GM23338 (cell line): Measurements from ENCODE around the gene MSMB. TPM values are rescaled to one million over a fixed set of nuclear protein-coding genes. Genes with fewer than 3 reads are reported as not detected.

Experiments
- ATAC-seq: fragments of 200-7000 bp; cut with Tn5 transposase; 3 replicates; pipeline ENCODE4 v1.9.1; 2020
- DNase-seq: peaks from one replicate; pipeline ENCODE4 v3.0.0-alpha.2; 2015; ENCODE audit warnings: low spot score
- H2AFZ ChIP-seq: fragments of 200-600 bp; sonication (generic); 2 replicates; pipeline ENCODE4 v1.8.0; 2016; ENCODE audit warnings: antibody characterized with exemption, mild to moderate bottlenecking, moderate library complexity
- H3F3A ChIP-seq: fragments of 200-600 bp; sonication (generic); replicated peaks from 2 replicates; pipeline ENCODE4 v1.8.0; 2017; ENCODE audit warnings: antibody characterized with exemption, mixed run types, low read depth
- H3K27ac ChIP-seq: fragments of 200-600 bp; sonication (generic); 2 replicates; pipeline ENCODE4 v1.6.1; 2016; ENCODE audit warnings: low read depth
- H3K27me3 ChIP-seq: fragments of 200-600 bp; sonication (generic); 2 replicates; pipeline ENCODE4 v1.8.0; 2016; ENCODE audit warnings: mild to moderate bottlenecking, mixed run types, moderate library complexity; ENCODE audit not compliant: insufficient read depth
- H3K36me3 ChIP-seq: fragments of 200-600 bp; sonication (generic); 2 replicates; pipeline ENCODE4 v1.8.0; 2016; ENCODE audit warnings: mild to moderate bottlenecking; ENCODE audit not compliant: insufficient read depth
- H3K4me1 ChIP-seq: fragments of 200-600 bp; sonication (generic); 2 replicates; pipeline ENCODE4 v1.8.0; 2016; ENCODE audit warnings: mild to moderate bottlenecking, moderate library complexity; ENCODE audit not compliant: insufficient read depth
- H3K4me2 ChIP-seq: fragments of 200-600 bp; sonication (generic); 2 replicates; pipeline ENCODE4 v1.7.1; 2017; ENCODE audit warnings: mixed run types
- H3K4me3 ChIP-seq: fragments of 200-600 bp; sonication (generic); 2 replicates; pipeline ENCODE4 v1.6.1; 2016; ENCODE audit warnings: mixed run types
- H3K79me2 ChIP-seq: fragments of 200-600 bp; sonication (generic); replicated peaks from 2 replicates; pipeline ENCODE4 v1.8.0; 2017; ENCODE audit warnings: mild to moderate bottlenecking; ENCODE audit not compliant: insufficient read depth
- H3K9me2 ChIP-seq: fragments of 200-600 bp; sonication (generic); 2 replicates; pipeline ENCODE4 v1.8.0; 2017; ENCODE audit not compliant: insufficient read depth
- H4K20me1 ChIP-seq: fragments of 200-600 bp; sonication (generic); replicated peaks from 2 replicates; pipeline ENCODE4 v1.8.0; 2017; ENCODE audit warnings: mild to moderate bottlenecking; ENCODE audit not compliant: insufficient read depth
- H3K27ac Mint-ChIP-seq: 2 replicates; pipeline ENCODE4 v1.8.0; 2020; ENCODE audit warnings: inconsistent platforms, mild to moderate bottlenecking, moderate library complexity, mixed read lengths
- H3K27me3 Mint-ChIP-seq: 3 replicates; pipeline ENCODE4 v1.8.0; 2022; ENCODE audit warnings: low read depth, mild to moderate bottlenecking, moderate library complexity, mixed read lengths, inconsistent platforms; ENCODE audit not compliant: insufficient read depth, poor library complexity
- H3K36me3 Mint-ChIP-seq: 3 replicates; pipeline ENCODE4 v1.8.0; 2021; ENCODE audit warnings: low read depth, mild to moderate bottlenecking, inconsistent platforms, moderate library complexity, mixed read lengths
- H3K4me1 Mint-ChIP-seq: 3 replicates; pipeline ENCODE4 v1.8.0; 2020; ENCODE audit warnings: mild to moderate bottlenecking, inconsistent platforms, mixed read lengths
- H3K4me3 Mint-ChIP-seq: 3 replicates; pipeline ENCODE4 v1.8.0; 2021; ENCODE audit warnings: moderate library complexity, mild to moderate bottlenecking, inconsistent platforms, mixed read lengths
- H3K9me3 Mint-ChIP-seq: 3 replicates; pipeline ENCODE4 v1.8.0; 2020; ENCODE audit warnings: moderate library complexity, mild to moderate bottlenecking, inconsistent platforms, mixed read lengths
- CREB1 ChIP-seq: fragments of 250-450 bp; sonication (Bioruptor Pico); IDR thresholded peaks from 2 replicates; pipeline ENCODE4 v1.5.0; 2020; ENCODE audit warnings: low read depth, mild to moderate bottlenecking, moderate library complexity
- EZH2 ChIP-seq: fragments of 200-600 bp; sonication (generic); IDR thresholded peaks from one replicate; pipeline ENCODE4 v1.8.0; 2017; ENCODE audit warnings: antibody characterized with exemption, mild to moderate bottlenecking, low read depth; ENCODE audit not compliant: unreplicated experiment
- EZH2phosphoT487 ChIP-seq: fragments of 200-600 bp; sonication (generic); IDR thresholded peaks from one replicate; pipeline ENCODE4 v1.8.1; 2018; ENCODE audit warnings: antibody characterized with exemption; ENCODE audit not compliant: unreplicated experiment
- JUNB ChIP-seq: IDR thresholded peaks from one replicate; pipeline ENCODE4 v1.6.1; 2016; ENCODE audit warnings: antibody characterized with exemption; ENCODE audit not compliant: unreplicated experiment
- NANOG ChIP-seq: IDR thresholded peaks from 2 replicates; pipeline ENCODE4 v1.6.1; 2016; ENCODE audit warnings: antibody characterized with exemption, borderline replicate concordance
- POLR2AphosphoS5 ChIP-seq: IDR thresholded peaks from 2 replicates; pipeline ENCODE4 v1.6.1; 2016; ENCODE audit warnings: antibody characterized with exemption, low read depth
- STAT1 ChIP-seq: IDR thresholded peaks from one replicate; pipeline ENCODE4 v1.6.1; 2016; ENCODE audit warnings: antibody characterized with exemption; ENCODE audit not compliant: unreplicated experiment
- ZNF114 ChIP-seq: fragments of 250-450 bp; sonication (Bioruptor Pico); IDR thresholded peaks from 2 replicates; pipeline ENCODE4 v1.5.0; 2020; ENCODE audit warnings: mild to moderate bottlenecking, moderate library complexity
- ZNF331 ChIP-seq: fragments of 250-450 bp; sonication (Bioruptor Pico); IDR thresholded peaks from 2 replicates; pipeline ENCODE4 v1.5.0; 2020; ENCODE audit warnings: low read depth, mild to moderate bottlenecking, moderate library complexity
- polyA plus RNA-seq: library from polyadenylated mRNA; unstranded; fragments of >200 nt; fragmentation: Nextera tagmentation; extraction: Ambion mirVana; gene quantifications from 2 replicates; pipeline ENCODE4 v1.2.1, GENCODE V29; 2016
- total RNA-seq: library from RNA; depleted of rRNA; stranded (reverse); fragments of >200 nt; shearing (Covaris generic); gene quantifications from 2 replicates; pipeline ENCODE4 v1.2.3, GENCODE V29; 2014
- TF ChIP-seq, protein P1 (sequence below), 2 experiments: fragments of 200-600 bp in 1 of 2; sonication (generic) in 1 of 2; conservative IDR thresholded peaks; 2 replicates each; pipeline versions ENCODE4 v1.5.1 to v1.6.1; 2016 to 2017; ENCODE audit warnings: antibody characterized with exemption in 2 of 2, low read depth in 2 of 2, mild to moderate bottlenecking in 2 of 2, moderate library complexity in 1 of 2
- TF ChIP-seq, protein P2 (sequence below): IDR thresholded peaks from one replicate; pipeline ENCODE4 v1.6.1; 2018; ENCODE audit warnings: antibody characterized with exemption; ENCODE audit not compliant: unreplicated experiment
- TF ChIP-seq, protein P3 (sequence below): IDR thresholded peaks from 2 replicates; pipeline ENCODE4 v1.6.1; 2016; ENCODE audit warnings: antibody characterized with exemption

Gene MSMB
- total and polyA plus RNA-seq, 2 experiments from 2014 or later = not detected

DNA sequence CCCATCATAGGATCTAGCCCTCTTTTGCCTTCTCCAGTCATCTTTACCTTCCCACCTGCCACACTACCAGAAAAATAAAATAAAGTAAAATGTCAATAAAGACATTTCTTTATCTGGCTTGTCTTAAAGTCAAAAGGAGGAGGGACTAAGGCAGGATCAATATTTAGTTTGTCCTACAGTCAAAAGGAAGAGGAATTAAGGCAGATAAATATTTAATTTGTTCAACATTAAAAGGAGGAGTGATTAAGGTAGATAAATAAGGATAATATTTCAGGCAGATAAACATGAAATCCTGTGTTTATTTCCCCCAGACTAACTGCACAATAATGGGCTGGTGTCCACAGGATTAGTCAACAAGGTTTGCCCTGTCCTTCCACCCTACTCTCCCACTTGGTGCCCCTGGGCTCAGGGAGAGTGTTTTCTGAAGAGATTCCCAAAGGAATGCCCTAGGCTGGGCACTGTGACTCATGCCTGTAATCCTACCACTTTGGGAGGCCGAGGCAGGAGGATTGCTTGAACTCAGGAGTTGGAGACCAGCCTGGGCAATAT is 18.3 kb upstream of the MSMB start:
- H3K27ac Mint-ChIP-seq = no peak overlapping the region
- ATAC-seq (no peak), DNase-seq (no peak)
- 0 out of 2 replicates have a peak overlapping the region, but pooled peaks have one; percentile 18 for H2AFZ ChIP-seq
- H3K4me3 ChIP-seq = no peak overlapping the region
- TF ChIP-seq, protein P1, sequence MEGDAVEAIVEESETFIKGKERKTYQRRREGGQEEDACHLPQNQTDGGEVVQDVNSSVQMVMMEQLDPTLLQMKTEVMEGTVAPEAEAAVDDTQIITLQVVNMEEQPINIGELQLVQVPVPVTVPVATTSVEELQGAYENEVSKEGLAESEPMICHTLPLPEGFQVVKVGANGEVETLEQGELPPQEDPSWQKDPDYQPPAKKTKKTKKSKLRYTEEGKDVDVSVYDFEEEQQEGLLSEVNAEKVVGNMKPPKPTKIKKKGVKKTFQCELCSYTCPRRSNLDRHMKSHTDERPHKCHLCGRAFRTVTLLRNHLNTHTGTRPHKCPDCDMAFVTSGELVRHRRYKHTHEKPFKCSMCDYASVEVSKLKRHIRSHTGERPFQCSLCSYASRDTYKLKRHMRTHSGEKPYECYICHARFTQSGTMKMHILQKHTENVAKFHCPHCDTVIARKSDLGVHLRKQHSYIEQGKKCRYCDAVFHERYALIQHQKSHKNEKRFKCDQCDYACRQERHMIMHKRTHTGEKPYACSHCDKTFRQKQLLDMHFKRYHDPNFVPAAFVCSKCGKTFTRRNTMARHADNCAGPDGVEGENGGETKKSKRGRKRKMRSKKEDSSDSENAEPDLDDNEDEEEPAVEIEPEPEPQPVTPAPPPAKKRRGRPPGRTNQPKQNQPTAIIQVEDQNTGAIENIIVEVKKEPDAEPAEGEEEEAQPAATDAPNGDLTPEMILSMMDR (conservative IDR thresholded peaks at IDR 0.05; ENCODE audit: low read depth in 2 of 2) = no peak
- TF ChIP-seq STAT1 (no peak), ZNF331 (no peak), ZNF114 (no peak), JUNB (no peak), NANOG (no peak), EZH2 (no peak), CREB1 (CRISPR knock-in tag) (no peak), EZH2phosphoT487 (no peak), POLR2AphosphoS5 (no peak)
- TF ChIP-seq, protein P2, sequence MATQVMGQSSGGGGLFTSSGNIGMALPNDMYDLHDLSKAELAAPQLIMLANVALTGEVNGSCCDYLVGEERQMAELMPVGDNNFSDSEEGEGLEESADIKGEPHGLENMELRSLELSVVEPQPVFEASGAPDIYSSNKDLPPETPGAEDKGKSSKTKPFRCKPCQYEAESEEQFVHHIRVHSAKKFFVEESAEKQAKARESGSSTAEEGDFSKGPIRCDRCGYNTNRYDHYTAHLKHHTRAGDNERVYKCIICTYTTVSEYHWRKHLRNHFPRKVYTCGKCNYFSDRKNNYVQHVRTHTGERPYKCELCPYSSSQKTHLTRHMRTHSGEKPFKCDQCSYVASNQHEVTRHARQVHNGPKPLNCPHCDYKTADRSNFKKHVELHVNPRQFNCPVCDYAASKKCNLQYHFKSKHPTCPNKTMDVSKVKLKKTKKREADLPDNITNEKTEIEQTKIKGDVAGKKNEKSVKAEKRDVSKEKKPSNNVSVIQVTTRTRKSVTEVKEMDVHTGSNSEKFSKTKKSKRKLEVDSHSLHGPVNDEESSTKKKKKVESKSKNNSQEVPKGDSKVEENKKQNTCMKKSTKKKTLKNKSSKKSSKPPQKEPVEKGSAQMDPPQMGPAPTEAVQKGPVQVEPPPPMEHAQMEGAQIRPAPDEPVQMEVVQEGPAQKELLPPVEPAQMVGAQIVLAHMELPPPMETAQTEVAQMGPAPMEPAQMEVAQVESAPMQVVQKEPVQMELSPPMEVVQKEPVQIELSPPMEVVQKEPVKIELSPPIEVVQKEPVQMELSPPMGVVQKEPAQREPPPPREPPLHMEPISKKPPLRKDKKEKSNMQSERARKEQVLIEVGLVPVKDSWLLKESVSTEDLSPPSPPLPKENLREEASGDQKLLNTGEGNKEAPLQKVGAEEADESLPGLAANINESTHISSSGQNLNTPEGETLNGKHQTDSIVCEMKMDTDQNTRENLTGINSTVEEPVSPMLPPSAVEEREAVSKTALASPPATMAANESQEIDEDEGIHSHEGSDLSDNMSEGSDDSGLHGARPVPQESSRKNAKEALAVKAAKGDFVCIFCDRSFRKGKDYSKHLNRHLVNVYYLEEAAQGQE = no peak
- TF ChIP-seq, protein P3, sequence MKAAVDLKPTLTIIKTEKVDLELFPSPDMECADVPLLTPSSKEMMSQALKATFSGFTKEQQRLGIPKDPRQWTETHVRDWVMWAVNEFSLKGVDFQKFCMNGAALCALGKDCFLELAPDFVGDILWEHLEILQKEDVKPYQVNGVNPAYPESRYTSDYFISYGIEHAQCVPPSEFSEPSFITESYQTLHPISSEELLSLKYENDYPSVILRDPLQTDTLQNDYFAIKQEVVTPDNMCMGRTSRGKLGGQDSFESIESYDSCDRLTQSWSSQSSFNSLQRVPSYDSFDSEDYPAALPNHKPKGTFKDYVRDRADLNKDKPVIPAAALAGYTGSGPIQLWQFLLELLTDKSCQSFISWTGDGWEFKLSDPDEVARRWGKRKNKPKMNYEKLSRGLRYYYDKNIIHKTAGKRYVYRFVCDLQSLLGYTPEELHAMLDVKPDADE = no peak
- H3K4me3 Mint-ChIP-seq = no peak overlapping the region
- H3K9me3 Mint-ChIP-seq = no peaks in the 10 kb centered on the region
- H3F3A ChIP-seq = no peaks in the 10 kb centered on the region
- 0 out of 2 replicates have a peak, but pooled peaks cover 3% of the 10 kb centered on the region for H3K9me2 ChIP-seq
- no peaks in the 10 kb centered on the region for H3K36me3 Mint-ChIP-seq
- no peaks in the 10 kb centered on the region for H3K27me3 ChIP-seq
- H3K4me1 ChIP-seq = no peaks in the 10 kb centered on the region
- no peaks in the 10 kb centered on the region for H3K79me2 ChIP-seq
- no peak overlapping the region for H3K4me2 ChIP-seq
- H3K4me1 Mint-ChIP-seq = peaks cover 3% of the 10 kb centered on the region; the same call in 1 of the 3 replicates
- no peak overlapping the region for H3K27ac ChIP-seq
- H4K20me1 ChIP-seq = no peaks in the 10 kb centered on the region
- H3K36me3 ChIP-seq = no peaks in the 10 kb centered on the region
- no peaks in the 10 kb centered on the region for H3K27me3 Mint-ChIP-seq
